ENCODE measurements around the gene PON3.

Gene PON3

GRCh38 chr7:95396136-95397032 is at the start of gene PON3:
TSS of gene PON3 (minus strand) at chr7:95396375. CDS start at chr7:95396350, 25 bp downstream.
- peak; percentile 71 for DNase-seq

- no peak for DNase-seq
Observed at GRCh38 chr7:95444796-95445195, 48.6 kb upstream of the PON3 start.

GRCh38 chr7:95441042-95441823 is 45.1 kb upstream of the PON3 start:
- DNase-seq, result no peak

GRCh38 chr7:95440394-95441038 is 44.3 kb upstream of the PON3 start:
- no peak for DNase-seq

- DNase-seq, result peak; percentile 33
Observed at GRCh38 chr7:95436407-95436806, 40.2 kb upstream of the PON3 start.

GRCh38 chr7:95435422-95435780 is 39.2 kb upstream of the PON3 start:
- no peak for DNase-seq

GRCh38 chr7:95434557-95435421 is 38.6 kb upstream of the PON3 start, which contains the start of gene PON2:
TSS of gene PON2 (minus strand) at chr7:95435028. CDS start at chr7:95434951, 77 bp downstream.
- peak; percentile 90 for DNase-seq

GRCh38 chr7:95433952-95434556 is 37.9 kb upstream of the PON3 start:
- peak; percentile 51 for DNase-seq

- peak; percentile 34 for DNase-seq
Observed at GRCh38 chr7:95433129-95433528, 37.0 kb upstream of the PON3 start.

- DNase-seq, result peak; percentile 33
Observed at GRCh38 chr7:95432606-95433005, 36.4 kb upstream of the PON3 start.

GRCh38 chr7:95430864-95431263 is 34.7 kb upstream of the PON3 start:
- no peak for DNase-seq

- no peak for DNase-seq
Observed at GRCh38 chr7:95429241-95429990, 33.2 kb upstream of the PON3 start.

- no peak for DNase-seq
Observed at GRCh38 chr7:95427914-95428516, 31.8 kb upstream of the PON3 start.

GRCh38 chr7:95427166-95427565 is 31.0 kb upstream of the PON3 start:
- no peak for DNase-seq

- DNase-seq, result no peak
Observed at GRCh38 chr7:95425694-95426093, 29.5 kb upstream of the PON3 start.

GRCh38 chr7:95424716-95425115 is 28.5 kb upstream of the PON3 start:
- DNase-seq, result no peak

GRCh38 chr7:95421847-95422444 is 25.8 kb upstream of the PON3 start:
- no peak for DNase-seq

- no peak for DNase-seq
Observed at GRCh38 chr7:95421000-95421846, 25.0 kb upstream of the PON3 start.

- no peak for DNase-seq
Observed at GRCh38 chr7:95412075-95412474, 15.9 kb upstream of the PON3 start.
